Measurements from ENCODE around the gene GLB1L.

GLB1L gene

GRCh38 chr2:219274361-219274921, 29.2 kb upstream of the GLB1L start:
- H3K27ac ChIP-seq: peak overlapping the region; percentile 90
- H3K27me3 ChIP-seq: no peaks in the 10 kb centered on the region
- H3K4me3 ChIP-seq: no peak overlapping the region
- TF ChIP-seq CTCF (IDR thresholded peaks at IDR 0.05): no peak
- DNase-seq: peak in 1 of 2 donors; percentile 38
- H3K9me3 ChIP-seq: no peaks in the 10 kb centered on the region
- intact Hi-C loops (cut with DNase I; ENCODE audit: low total_unique reads): no loop called here
- no peaks in the 10 kb centered on the region for H3K36me3 ChIP-seq
- peaks cover 0 to 32% (median 23%) of the 10 kb centered on the region in 4 donors for H3K4me1 ChIP-seq

- H3K27ac ChIP-seq: peak overlapping the region; percentile 90
- H3K4me3 ChIP-seq: no peak overlapping the region
- DNase-seq: no peak
- H3K36me3 ChIP-seq: no peaks in the 10 kb centered on the region
- H3K9me3 ChIP-seq: no peaks in the 10 kb centered on the region
- no peak for TF ChIP-seq CTCF (IDR thresholded peaks at IDR 0.05)
- intact Hi-C loops (cut with DNase I; ENCODE audit: low total_unique reads): no loop called here
- H3K27me3 ChIP-seq: no peaks in the 10 kb centered on the region
- peaks cover 0 to 32% (median 23%) of the 10 kb centered on the region in 4 donors for H3K4me1 ChIP-seq
Observed at GRCh38 chr2:219273937-219274336, 28.7 kb upstream of the GLB1L start.

GRCh38 chr2:219272995-219273394, 27.8 kb upstream of the GLB1L start:
- intact Hi-C loops (cut with DNase I; ENCODE audit: low total_unique reads): no loop called here
- TF ChIP-seq CTCF (IDR thresholded peaks at IDR 0.05): no peak
- Histone ChIP-seq H3K27ac (no peak overlapping the region), H3K4me3 (no peak overlapping the region), H3K27me3 (no peaks in the 10 kb centered on the region), H3K36me3 (no peaks in the 10 kb centered on the region), H3K4me1 (peaks cover 0 to 23% (median 14%) of the 10 kb centered on the region in 4 donors), H3K9me3 (no peaks in the 10 kb centered on the region)
- no peak for DNase-seq

GRCh38 chr2:219272356-219272755, 27.1 kb upstream of the GLB1L start:
- Histone ChIP-seq H3K27ac (no peak overlapping the region), H3K36me3 (no peaks in the 10 kb centered on the region), H3K4me1 (peaks cover 0 to 20% (median 8%) of the 10 kb centered on the region in 4 donors), H3K9me3 (no peaks in the 10 kb centered on the region), H3K4me3 (no peak overlapping the region), H3K27me3 (no peaks in the 10 kb centered on the region)
- TF ChIP-seq CTCF (IDR thresholded peaks at IDR 0.05): no peak
- intact Hi-C loops (cut with DNase I; ENCODE audit: low total_unique reads): no loop called here
- DNase-seq: no peak

- Histone ChIP-seq H3K27me3 (no peaks in the 10 kb centered on the region), H3K4me3 (no peak overlapping the region), H3K27ac (no peak overlapping the region), H3K36me3 (no peaks in the 10 kb centered on the region), H3K9me3 (no peaks in the 10 kb centered on the region), H3K4me1 (peaks cover 0 to 20% (median 8%) of the 10 kb centered on the region in 4 donors)
- intact Hi-C loops (cut with DNase I; ENCODE audit: low total_unique reads): no loop called here
- no peak for TF ChIP-seq CTCF (IDR thresholded peaks at IDR 0.05)
- no peak for DNase-seq
Observed at GRCh38 chr2:219271021-219271420, 25.8 kb upstream of the GLB1L start.

- no peak overlapping the region for H3K4me3 ChIP-seq
- no peak for TF ChIP-seq CTCF (IDR thresholded peaks at IDR 0.05)
- no peaks in the 10 kb centered on the region for H3K36me3 ChIP-seq
- no peaks in the 10 kb centered on the region for H3K9me3 ChIP-seq
- H3K27me3 ChIP-seq: no peaks in the 10 kb centered on the region
- no peak for DNase-seq
- H3K27ac ChIP-seq: no peak overlapping the region
- intact Hi-C loops (cut with DNase I; ENCODE audit: low total_unique reads): no loop called here
- peaks cover 0 to 14% (median 8%) of the 10 kb centered on the region in 4 donors for H3K4me1 ChIP-seq
Observed at GRCh38 chr2:219270055-219270372, 24.8 kb upstream of the GLB1L start.
